Activated naive CD4-positive, alpha-beta T cell treated with Interleukin-2 at 50 U/mL for 16 hours (primary cell): Measurements from ENCODE around the gene ADAMTS16.

ENCODE experiments used
- DNase-seq: peaks from one replicate; pipeline ENCODE4 v3.0.0-alpha.2; 2020

The ADAMTS16 gene

GRCh38 chr5:5246736-5247135 is 106.6 kb downstream of the ADAMTS16 start:
- no peak for DNase-seq

DNA sequence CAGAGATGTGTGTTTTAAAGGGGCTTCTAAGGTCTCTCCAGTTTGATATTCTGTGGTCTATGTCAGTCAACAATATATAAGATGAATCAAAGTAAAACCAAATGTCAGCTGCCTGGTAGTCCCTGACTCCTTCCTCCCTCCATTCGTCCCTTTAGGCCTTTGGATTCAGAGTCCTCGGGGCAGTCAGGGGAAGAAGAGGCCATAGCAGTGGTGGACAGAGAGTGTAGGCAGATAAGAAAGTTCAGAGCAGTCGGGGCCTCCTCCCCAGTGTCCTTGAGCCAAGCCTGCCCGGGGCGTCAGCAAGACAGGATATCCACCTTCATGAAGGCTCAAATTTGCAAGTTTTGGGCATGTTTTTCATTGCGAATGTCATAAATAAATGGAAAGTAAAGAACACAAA is 110.6 kb downstream of the ADAMTS16 start:
- DNase-seq = no peak

GRCh38 chr5:5252106-5252505 is 112.0 kb downstream of the ADAMTS16 start:
- no peak for DNase-seq

GRCh38 chr5:5257353-5257752 is 117.2 kb downstream of the ADAMTS16 start:
- DNase-seq = no peak

DNA sequence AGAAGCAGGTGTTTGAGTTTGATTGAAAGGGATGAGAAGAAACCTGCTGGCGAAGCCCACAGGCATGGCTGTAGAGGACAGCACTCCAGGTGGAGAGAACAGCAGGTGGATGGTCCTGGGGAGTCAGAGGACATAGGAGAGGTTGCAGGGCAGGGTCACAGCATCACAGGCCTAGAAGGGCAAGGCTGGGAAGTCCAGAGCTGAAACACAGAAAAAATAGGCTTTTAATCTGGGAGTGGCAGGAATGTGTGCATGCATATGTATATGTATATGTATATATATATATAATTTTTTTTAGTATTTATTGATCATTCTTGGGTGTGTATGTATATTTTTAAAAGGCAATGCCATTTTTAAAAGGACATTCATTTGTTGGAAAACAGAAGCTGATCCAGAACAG is 118.4 kb downstream of the ADAMTS16 start:
- no peak for DNase-seq

DNA sequence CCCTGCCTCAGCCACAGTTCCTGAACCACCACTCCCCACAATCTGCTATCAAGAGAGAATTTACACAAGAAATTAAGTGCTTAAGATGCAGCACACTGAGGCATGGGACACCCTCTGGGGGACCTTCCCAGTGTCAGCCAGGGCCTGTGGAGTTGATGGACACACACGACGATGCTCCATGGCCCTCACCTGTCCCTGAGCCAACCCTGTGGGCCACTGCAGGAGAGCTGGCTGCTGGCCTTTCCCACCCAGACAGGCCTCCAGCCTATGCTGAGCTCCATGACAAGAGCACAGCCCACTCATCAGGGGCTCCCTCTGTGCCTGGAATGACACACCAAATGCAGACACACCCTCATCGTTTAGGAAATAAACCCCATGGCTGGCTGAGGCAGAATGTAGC is 124.6 kb downstream of the ADAMTS16 start:
- DNase-seq = no peak

DNA sequence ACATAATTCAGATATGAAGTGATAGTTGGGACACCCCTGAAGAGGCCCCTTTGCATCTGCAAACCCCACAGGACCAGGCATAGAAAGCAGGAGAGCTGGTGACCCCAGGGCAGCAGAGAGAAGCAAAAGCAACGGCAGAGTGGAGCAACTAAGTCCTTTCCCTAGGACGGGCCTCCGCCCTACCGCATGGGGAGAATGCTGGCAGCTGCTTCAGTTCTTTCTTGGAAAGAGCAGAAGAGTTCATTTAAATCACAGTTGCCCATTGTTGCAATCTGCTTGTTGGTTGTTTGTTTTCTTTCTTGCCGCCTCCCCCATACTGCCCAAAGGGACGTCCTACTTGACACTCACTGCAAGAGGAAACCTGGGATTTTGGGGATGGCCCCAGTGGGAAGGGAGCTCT is 126.2 kb downstream of the ADAMTS16 start:
- DNase-seq = no peak

DNA sequence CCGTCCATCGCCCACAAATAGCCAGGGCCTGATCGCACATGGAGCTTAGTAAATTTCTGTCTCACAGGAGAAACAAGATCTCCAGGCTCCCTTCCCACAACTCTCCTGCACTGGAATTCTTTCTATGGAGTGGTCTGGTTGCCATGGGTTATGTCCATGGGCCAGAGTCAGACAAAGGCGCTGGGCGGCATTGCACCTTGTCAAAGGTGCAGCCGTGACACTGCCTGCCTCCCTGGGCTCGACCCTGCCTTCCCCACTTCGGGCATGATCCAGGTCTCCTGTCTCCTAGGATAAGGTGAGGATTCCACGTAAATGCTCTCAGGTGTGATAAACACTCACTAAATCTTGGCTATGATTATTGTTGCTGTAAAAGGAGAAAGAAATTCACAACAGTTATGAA is 130.0 kb downstream of the ADAMTS16 start:
- no peak for DNase-seq

DNA sequence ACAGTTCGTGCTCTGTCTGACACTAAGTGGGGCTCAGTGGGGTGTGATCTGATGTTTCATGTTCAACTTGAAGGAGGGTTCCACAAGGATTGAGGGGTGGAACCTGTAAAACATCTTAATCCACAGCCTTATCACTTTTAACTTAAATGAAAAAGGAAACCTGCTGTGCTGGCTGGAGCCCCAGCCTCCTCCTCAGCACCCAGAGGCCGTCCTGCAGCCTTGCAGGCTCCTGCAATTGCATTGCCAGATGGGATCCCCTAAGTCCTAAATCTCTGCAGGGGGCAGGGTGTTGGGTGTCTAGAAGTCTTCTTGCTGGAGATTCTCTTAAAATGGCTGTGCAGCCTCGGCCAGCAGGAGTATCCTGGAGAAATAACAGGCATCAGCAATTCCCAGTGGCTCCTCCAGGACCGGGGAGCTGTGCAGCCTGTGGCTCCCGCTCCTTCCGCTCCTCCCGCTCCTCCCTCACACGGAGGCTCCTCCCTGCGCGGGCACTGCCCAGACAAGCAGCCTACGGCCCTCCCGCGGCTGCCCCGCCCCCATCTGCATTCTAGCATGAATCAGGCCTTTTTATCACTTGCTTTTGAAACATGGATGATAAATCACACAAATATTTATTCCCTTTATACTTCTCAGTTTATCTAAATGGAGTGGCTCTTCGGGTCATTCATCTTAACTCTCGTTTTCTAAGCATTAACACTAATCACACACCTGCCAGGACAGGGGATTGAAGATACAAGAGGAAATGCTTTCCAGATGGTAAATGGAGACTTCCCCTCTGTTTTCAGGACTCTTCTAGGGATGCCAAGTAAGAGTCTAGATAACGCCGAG is 131.0 kb downstream of the ADAMTS16 start:
- no peak for DNase-seq

- no peak for DNase-seq
Observed at GRCh38 chr5:5271786-5272321, 131.7 kb downstream of the ADAMTS16 start.

DNA sequence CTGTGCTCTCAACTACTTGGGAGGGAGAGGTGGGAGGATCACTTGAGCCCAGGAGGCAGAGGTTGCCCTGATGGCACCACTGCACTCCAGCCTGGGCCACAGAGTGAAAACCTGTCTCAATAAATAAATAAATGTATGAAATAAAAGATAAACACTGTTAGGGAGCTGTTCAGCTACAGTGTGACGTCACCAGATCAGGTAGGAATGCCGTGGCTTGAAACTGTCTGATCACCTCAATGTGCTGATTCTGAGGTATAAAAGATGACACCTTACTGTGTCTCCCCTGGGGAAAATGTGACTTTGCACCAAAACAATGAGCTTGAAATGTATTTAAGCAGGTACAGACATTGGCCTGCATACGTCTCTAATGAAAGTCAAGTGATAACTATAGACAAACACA is 133.3 kb downstream of the ADAMTS16 start:
- DNase-seq = no peak

GRCh38 chr5:5273976-5274375 is 133.8 kb downstream of the ADAMTS16 start:
- DNase-seq = no peak

- DNase-seq = no peak
Observed at GRCh38 chr5:5275211-5275610, 135.1 kb downstream of the ADAMTS16 start.

GRCh38 chr5:5276430-5276829 is 136.3 kb downstream of the ADAMTS16 start:
- DNase-seq = no peak

GRCh38 chr5:5276951-5277517 is 136.9 kb downstream of the ADAMTS16 start:
- no peak for DNase-seq

GRCh38 chr5:5278201-5278814 is 138.2 kb downstream of the ADAMTS16 start:
- DNase-seq = no peak

- DNase-seq = no peak
Observed at GRCh38 chr5:5278815-5279381, 138.8 kb downstream of the ADAMTS16 start.

DNA sequence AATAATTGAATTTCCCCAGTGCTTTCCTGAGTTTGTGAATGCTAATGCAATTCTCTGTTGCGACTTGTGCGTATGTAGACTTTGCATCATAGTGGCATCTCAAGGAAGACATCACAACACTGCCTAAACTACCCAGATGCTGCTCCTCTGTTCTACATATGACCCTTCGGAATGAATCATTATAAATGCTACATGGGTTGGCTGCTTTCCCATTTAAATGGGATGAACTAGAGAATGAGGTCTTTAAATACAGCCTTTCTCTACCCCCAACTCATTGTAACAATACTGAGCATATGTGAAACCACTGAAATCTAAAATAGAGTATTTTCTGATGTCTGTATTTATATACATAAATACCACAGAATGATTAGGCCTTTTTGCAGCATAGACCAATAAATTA is 145.8 kb downstream of the ADAMTS16 start:
- no peak for DNase-seq

- no peak for DNase-seq
Observed at GRCh38 chr5:5287419-5287818, 147.3 kb downstream of the ADAMTS16 start.

DNA sequence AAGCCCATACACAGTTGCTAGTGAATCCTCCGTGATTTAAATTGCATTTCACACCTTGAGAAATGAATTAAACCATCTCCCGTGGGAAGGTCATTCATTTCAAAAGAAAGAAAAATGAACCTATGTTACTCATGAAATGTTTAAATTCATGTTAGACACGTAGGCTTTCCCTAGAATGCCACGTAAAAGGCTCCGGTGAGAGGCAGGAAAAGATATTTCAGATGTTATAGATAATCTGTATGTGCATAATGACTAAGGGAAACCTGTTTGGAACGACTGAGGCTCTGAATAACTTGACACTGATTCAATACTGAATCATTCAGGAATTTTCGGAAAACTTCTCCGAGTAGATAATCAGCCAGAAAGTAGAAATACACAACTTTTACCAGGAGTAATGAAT is 148.1 kb downstream of the ADAMTS16 start:
- no peak for DNase-seq

DNA sequence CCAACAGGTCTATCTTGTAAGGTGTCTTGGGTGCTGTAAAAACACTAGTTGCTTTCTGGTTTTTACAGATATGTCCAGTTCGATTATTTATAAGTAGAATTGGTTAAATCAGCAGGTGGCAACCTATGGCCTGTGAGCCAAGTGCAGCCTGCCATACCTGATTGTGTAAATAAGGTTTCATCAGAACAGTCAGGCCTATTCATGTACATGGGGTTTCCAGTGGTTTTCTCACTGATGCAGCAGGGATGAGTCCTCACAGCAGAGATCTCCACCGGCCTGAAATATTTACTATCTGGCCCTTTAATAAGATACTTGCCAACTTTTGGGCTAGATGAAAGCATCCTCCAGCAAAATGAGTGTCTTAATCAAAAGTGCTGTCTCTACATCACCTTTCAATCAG is 149.4 kb downstream of the ADAMTS16 start:
- no peak for DNase-seq

GRCh38 chr5:5290674-5291334 is 150.7 kb downstream of the ADAMTS16 start:
- DNase-seq = no peak

DNA sequence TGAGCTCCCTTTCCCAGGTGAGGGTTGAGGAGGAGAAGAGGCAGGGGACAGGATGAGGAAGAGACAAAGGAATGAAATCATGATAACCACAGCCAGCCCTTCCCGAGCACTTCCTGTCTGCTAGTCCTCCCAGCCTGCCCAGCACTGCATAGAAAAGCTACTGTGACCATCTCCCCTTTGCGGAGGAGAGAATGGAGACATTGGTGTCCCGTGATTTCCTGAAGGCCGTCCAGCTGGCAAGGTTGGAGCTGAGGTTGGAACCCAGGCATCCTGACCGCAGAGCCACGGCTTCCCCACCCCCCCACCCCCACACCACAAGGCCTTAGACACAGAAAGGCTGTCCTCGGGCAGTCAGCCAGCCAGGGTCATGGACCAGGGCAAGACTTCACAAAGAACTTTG is 151.2 kb downstream of the ADAMTS16 start:
- no peak for DNase-seq
